Mesendoderm (in vitro differentiated cells): ENCODE measurements around the gene YWHAG.
"Not testable (repeated sequence)": the region's sequence is repeated elsewhere in the genome, so short reads cannot be mapped to it uniquely, and the experiment has no call there.

Experiments used
- DNase-seq: peaks from one replicate; pipeline ENCODE4 v3.0.0; 2013
- H2AK5ac ChIP-seq: 2 replicates; pipeline ENCODE4 v1.6.1; 2013; ENCODE audit warnings: low read length, inconsistent platforms
- H2BK120ac ChIP-seq: 2 replicates; pipeline ENCODE4 v1.6.1; 2013; ENCODE audit warnings: low read depth, mild to moderate bottlenecking, low read length, moderate library complexity, mixed read lengths
- H2BK15ac ChIP-seq: replicated peaks from 2 replicates; pipeline ENCODE4 v1.6.1; 2013; ENCODE audit warnings: low read depth, mild to moderate bottlenecking, moderate library complexity
- H2BK5ac ChIP-seq: 2 replicates; pipeline ENCODE4 v1.6.1; 2013; ENCODE audit warnings: low read length, inconsistent platforms
- H3K18ac ChIP-seq: 2 replicates; pipeline ENCODE4 v1.6.1; 2013; ENCODE audit warnings: mild to moderate bottlenecking, low read length, mixed read lengths
- H3K23ac ChIP-seq: one replicate; pipeline ENCODE4 v1.6.1; 2013; ENCODE audit warnings: low read length
- H3K27ac ChIP-seq: 2 replicates; pipeline ENCODE4 v1.5.1; 2013; ENCODE audit warnings: low read depth, mild to moderate bottlenecking, inconsistent platforms, low read length, moderate library complexity
- H3K27me3 ChIP-seq: 2 replicates; pipeline ENCODE4 v1.6.1; 2013; ENCODE audit warnings: low read length, control low read depth, mild to moderate bottlenecking, inconsistent platforms; ENCODE audit not compliant: insufficient read depth, poor library complexity
- H3K36me3 ChIP-seq: 2 replicates; pipeline ENCODE4 v1.6.1; 2013; ENCODE audit warnings: low read length, inconsistent platforms; ENCODE audit not compliant: control insufficient read depth, insufficient read depth
- H3K4ac ChIP-seq: one replicate; pipeline ENCODE4 v1.6.1; 2013; ENCODE audit warnings: low read depth, mild to moderate bottlenecking, low read length, moderate library complexity
- H3K4me1 ChIP-seq: 2 replicates; pipeline ENCODE4 v1.6.1; 2013; ENCODE audit warnings: low read depth, low read length, inconsistent platforms; ENCODE audit not compliant: control insufficient read depth
- H3K4me2 ChIP-seq: 2 replicates; pipeline ENCODE4 v1.6.1; 2013; ENCODE audit warnings: low read length
- H3K4me3 ChIP-seq: 2 replicates; pipeline ENCODE4 v1.5.1; 2013; ENCODE audit warnings: mild to moderate bottlenecking, low read length
- H3K56ac ChIP-seq: one replicate; pipeline ENCODE4 v1.6.1; 2013; ENCODE audit warnings: low read length
- H3K79me1 ChIP-seq: 2 replicates; pipeline ENCODE4 v1.6.1; 2013; ENCODE audit warnings: low read length, inconsistent platforms
- H3K79me2 ChIP-seq: 2 replicates; pipeline ENCODE4 v1.6.1; 2013; ENCODE audit warnings: mild to moderate bottlenecking, low read length; ENCODE audit not compliant: control insufficient read depth, insufficient read depth
- H3K9ac ChIP-seq: 2 replicates; pipeline ENCODE4 v1.6.1; 2013; ENCODE audit warnings: low read length, inconsistent platforms
- H4K5ac ChIP-seq: one replicate; pipeline ENCODE4 v1.6.1; 2013; ENCODE audit warnings: low read length
- H4K8ac ChIP-seq: one replicate; pipeline ENCODE4 v1.6.1; 2013; ENCODE audit warnings: low read depth, mild to moderate bottlenecking, control low read depth, low read length, moderate library complexity
- WGBS: extraction: QIAGEN DNeasy Blood & Tissue Kit; methylation state at CpG from one replicate; pipeline ENCODE4 v1.1.7; 2013; ENCODE audit warnings: low lambda C conversion rate, missing lambda C conversion rate; ENCODE audit not compliant: insufficient coverage; ENCODE audit errors: extremely low coverage; 5-methylcytosine and 5-hydroxymethylcytosine counted together

Gene YWHAG

GRCh38 chr7:76290847-76291350 lies 67.9 kb downstream of the YWHAG start:
- Histone ChIP-seq H3K18ac (peak overlapping the region; percentile 6), H3K56ac (peak overlapping the region; percentile 78), H3K9ac (peak overlapping the region; percentile 22), H3K27ac (peak overlapping the region; percentile 22), H2AK5ac (peak overlapping the region; percentile 14), H2BK5ac (peak overlapping the region; percentile 35)
- not testable (repeated sequence) for DNase-seq, H3K27me3 ChIP-seq, H2BK15ac ChIP-seq, H3K4me2 ChIP-seq, H4K8ac ChIP-seq, H3K36me3 ChIP-seq, H3K79me2 ChIP-seq, H4K5ac ChIP-seq, H3K79me1 ChIP-seq, H3K4me3 ChIP-seq, H3K23ac ChIP-seq, H2BK120ac ChIP-seq, H3K4me1 ChIP-seq, H3K4ac ChIP-seq
- WGBS, result no CpG with 5 or more reads among the region's 6 CpGs

GRCh38 chr7:76286842-76287403 lies 71.9 kb downstream of the YWHAG start:
- H3K4me2 ChIP-seq, result no peak overlapping the region

GRCh38 chr7:76285604-76286374 lies 73.0 kb downstream of the YWHAG start:
- H3K27me3 ChIP-seq, result peaks cover 7% of the 10 kb centered on the region
- no peak overlapping the region for H4K5ac ChIP-seq
- H2AK5ac ChIP-seq, result no peak overlapping the region
- no peak overlapping the region for H3K9ac ChIP-seq
- no peak overlapping the region for H2BK15ac ChIP-seq
- no peak overlapping the region for H3K18ac ChIP-seq
- no peaks in the 10 kb centered on the region for H3K79me1 ChIP-seq
- H3K23ac ChIP-seq, result no peak overlapping the region
- H3K4ac ChIP-seq, result no peak overlapping the region
- DNase-seq, result no peak
- no CpG with 5 or more reads among the region's 29 CpGs for WGBS
- no peak overlapping the region for H3K4me2 ChIP-seq
- H2BK120ac ChIP-seq, result no peak overlapping the region
- no peak overlapping the region for H2BK5ac ChIP-seq
- no peak overlapping the region for H3K4me3 ChIP-seq
- H3K79me2 ChIP-seq, result no peaks in the 10 kb centered on the region
- H3K36me3 ChIP-seq, result no peaks in the 10 kb centered on the region
- no peak overlapping the region for H4K8ac ChIP-seq
- H3K27ac ChIP-seq, result no peak overlapping the region
- no peaks in the 10 kb centered on the region for H3K4me1 ChIP-seq
- H3K56ac ChIP-seq, result no peak overlapping the region

More at GRCh38 chr7:76286842-76287403, 71.9 kb downstream of the YWHAG start:
- no peak overlapping the region for H4K5ac ChIP-seq
- H2AK5ac ChIP-seq, result no peak overlapping the region
- peaks cover 4% of the 10 kb centered on the region for H3K27me3 ChIP-seq
- H3K56ac ChIP-seq, result no peak overlapping the region
- no peak overlapping the region for H3K27ac ChIP-seq
- no peak overlapping the region for H4K8ac ChIP-seq
- no peak overlapping the region for H3K23ac ChIP-seq
- H2BK15ac ChIP-seq, result no peak overlapping the region
- H3K79me2 ChIP-seq, result no peaks in the 10 kb centered on the region
- WGBS, result no CpG with 5 or more reads among the region's 16 CpGs
- H3K18ac ChIP-seq, result no peak overlapping the region
- H3K9ac ChIP-seq, result no peak overlapping the region
- H3K79me1 ChIP-seq, result no peaks in the 10 kb centered on the region
- no peak for DNase-seq
- H3K4me1 ChIP-seq, result no peaks in the 10 kb centered on the region
- no peak overlapping the region for H3K4ac ChIP-seq
- no peak overlapping the region for H3K4me3 ChIP-seq
- H2BK120ac ChIP-seq, result no peak overlapping the region
- no peak overlapping the region for H2BK5ac ChIP-seq
- H3K36me3 ChIP-seq, result no peaks in the 10 kb centered on the region

- Histone ChIP-seq H3K27me3 (peaks cover 13% of the 10 kb centered on the region), H2BK15ac (no peak overlapping the region), H2BK120ac (no peak overlapping the region), H2BK5ac (no peak overlapping the region), H3K4me2 (peak overlapping the region; percentile 44), H3K4me3 (no peak overlapping the region), H3K4ac (no peak overlapping the region), H3K36me3 (no peaks in the 10 kb centered on the region), H3K56ac (peak overlapping the region; percentile 81), H3K4me1 (no peaks in the 10 kb centered on the region), H3K79me1 (no peaks in the 10 kb centered on the region), H3K79me2 (no peaks in the 10 kb centered on the region), H3K27ac (no peak overlapping the region), H3K18ac (no peak overlapping the region), H4K5ac (no peak overlapping the region), H3K9ac (no peak overlapping the region), H3K23ac (no peak overlapping the region), H2AK5ac (no peak overlapping the region), H4K8ac (no peak overlapping the region)
- whole genome bisulfite sequencing, result no CpG with 5 or more reads among the region's 17 CpGs
- DNase-seq, result no peak
These were observed 75.3 kb downstream of the YWHAG start for GRCh38 chr7:76283254-76284159.

- DNase-seq, result peak; percentile 59
- no CpG with 5 or more reads among the region's 98 CpGs for WGBS
- peak overlapping the region; percentile 86 for H3K18ac ChIP-seq
- no peak overlapping the region for H3K23ac ChIP-seq
- H4K8ac ChIP-seq, result no peak overlapping the region
- peaks cover 13% of the 10 kb centered on the region for H3K27me3 ChIP-seq
- peak overlapping the region; percentile 40 for H2BK120ac ChIP-seq
- H3K4me2 ChIP-seq, result peak overlapping the region; percentile 86
- H4K5ac ChIP-seq, result no peak overlapping the region
- peak overlapping the region; percentile 70 for H3K9ac ChIP-seq
- H2AK5ac ChIP-seq, result no peak overlapping the region
- H3K36me3 ChIP-seq, result no peaks in the 10 kb centered on the region
- H3K79me1 ChIP-seq, result no peaks in the 10 kb centered on the region
- H2BK5ac ChIP-seq, result no peak overlapping the region
- no peaks in the 10 kb centered on the region for H3K4me1 ChIP-seq
- peak overlapping the region; percentile 57 for H3K4me3 ChIP-seq
- H3K79me2 ChIP-seq, result no peaks in the 10 kb centered on the region
- no peak overlapping the region for H3K4ac ChIP-seq
- H2BK15ac ChIP-seq, result no peak overlapping the region
- H3K56ac ChIP-seq, result peak overlapping the region; percentile 81
- no peak overlapping the region for H3K27ac ChIP-seq
These were observed 76.2 kb downstream of the YWHAG start for GRCh38 chr7:76282344-76283253.
